ENCODE results near the gene SCNN1A. TPM values are rescaled to one million over a fixed set of nuclear protein-coding genes. Genes with fewer than 3 reads are reported as not detected.

SCNN1A gene
- total RNA-seq, 1 experiment from 2014 or later = 17.1 TPM

- no peak for DNase-seq (ENCODE audit: low read depth, low spot score)
- in situ Hi-C loops (cut with HindIII; ENCODE audit: low pct_unique_long_range_greater_than_20kb, low sequenced_read_pairs) = no loop called here
- TF ChIP-seq, protein P1, sequence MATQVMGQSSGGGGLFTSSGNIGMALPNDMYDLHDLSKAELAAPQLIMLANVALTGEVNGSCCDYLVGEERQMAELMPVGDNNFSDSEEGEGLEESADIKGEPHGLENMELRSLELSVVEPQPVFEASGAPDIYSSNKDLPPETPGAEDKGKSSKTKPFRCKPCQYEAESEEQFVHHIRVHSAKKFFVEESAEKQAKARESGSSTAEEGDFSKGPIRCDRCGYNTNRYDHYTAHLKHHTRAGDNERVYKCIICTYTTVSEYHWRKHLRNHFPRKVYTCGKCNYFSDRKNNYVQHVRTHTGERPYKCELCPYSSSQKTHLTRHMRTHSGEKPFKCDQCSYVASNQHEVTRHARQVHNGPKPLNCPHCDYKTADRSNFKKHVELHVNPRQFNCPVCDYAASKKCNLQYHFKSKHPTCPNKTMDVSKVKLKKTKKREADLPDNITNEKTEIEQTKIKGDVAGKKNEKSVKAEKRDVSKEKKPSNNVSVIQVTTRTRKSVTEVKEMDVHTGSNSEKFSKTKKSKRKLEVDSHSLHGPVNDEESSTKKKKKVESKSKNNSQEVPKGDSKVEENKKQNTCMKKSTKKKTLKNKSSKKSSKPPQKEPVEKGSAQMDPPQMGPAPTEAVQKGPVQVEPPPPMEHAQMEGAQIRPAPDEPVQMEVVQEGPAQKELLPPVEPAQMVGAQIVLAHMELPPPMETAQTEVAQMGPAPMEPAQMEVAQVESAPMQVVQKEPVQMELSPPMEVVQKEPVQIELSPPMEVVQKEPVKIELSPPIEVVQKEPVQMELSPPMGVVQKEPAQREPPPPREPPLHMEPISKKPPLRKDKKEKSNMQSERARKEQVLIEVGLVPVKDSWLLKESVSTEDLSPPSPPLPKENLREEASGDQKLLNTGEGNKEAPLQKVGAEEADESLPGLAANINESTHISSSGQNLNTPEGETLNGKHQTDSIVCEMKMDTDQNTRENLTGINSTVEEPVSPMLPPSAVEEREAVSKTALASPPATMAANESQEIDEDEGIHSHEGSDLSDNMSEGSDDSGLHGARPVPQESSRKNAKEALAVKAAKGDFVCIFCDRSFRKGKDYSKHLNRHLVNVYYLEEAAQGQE (IDR thresholded peaks at IDR 0.05; ENCODE audit: insufficient read depth in 1 of 2, low read depth in 2 of 2, low read length in 1 of 2) = no peak
- TF ChIP-seq CTCF (IDR thresholded peaks at IDR 0.05) (no peak), TCF7L2 (IDR thresholded peaks at IDR 0.05; ENCODE audit: low read depth, low read length) (no peak), SIN3A (IDR thresholded peaks at IDR 0.05; ENCODE audit: borderline replicate concordance, insufficient read depth, low read depth, low read length) (no peak), POLR2AphosphoS5 (IDR thresholded peaks at IDR 0.05; ENCODE audit: low read depth, low read length) (no peak)
- intact Hi-C loops (cut with micrococcal nuclease; ENCODE audit: unreplicated experiment) = no loop called here
- no TSS peak for BruUV-seq (replicated peaks)
- Histone ChIP-seq H3K27me3 (ENCODE audit: control insufficient read depth, insufficient read depth, low read length) (no peaks in the 10 kb centered on the region), H3K4me1 (ENCODE audit: control insufficient read depth, insufficient read depth, low read length) (no peaks in the 10 kb centered on the region), H3K36me3 (ENCODE audit: control insufficient read depth, insufficient read depth, low read length) (no peaks in the 10 kb centered on the region), H3K4me3 (ENCODE audit: low read depth in 2 of 2, low read length in 2 of 2) (no peak overlapping the region), H3K9me3 (ENCODE audit: control insufficient read depth, insufficient read depth, low read depth, low read length) (no peaks in the 10 kb centered on the region), H3K27ac (ENCODE audit: low read length) (no peak overlapping the region)
- ChIA-PET POLR2A (interaction anchor here (0.6 kb wide), 1 partner anchor 71 kb away, joined by 3 read pairs; no protein-coding TSS in a partner anchor), CTCF (interaction anchor here (0.6 kb wide), 1 partner anchor 267 kb away, joined by 3 read pairs; no protein-coding TSS in a partner anchor)
- no peak for ATAC-seq
Measured at GRCh38 chr12:6405963-6406362, 30.6 kb upstream of the SCNN1A start.

DNA sequence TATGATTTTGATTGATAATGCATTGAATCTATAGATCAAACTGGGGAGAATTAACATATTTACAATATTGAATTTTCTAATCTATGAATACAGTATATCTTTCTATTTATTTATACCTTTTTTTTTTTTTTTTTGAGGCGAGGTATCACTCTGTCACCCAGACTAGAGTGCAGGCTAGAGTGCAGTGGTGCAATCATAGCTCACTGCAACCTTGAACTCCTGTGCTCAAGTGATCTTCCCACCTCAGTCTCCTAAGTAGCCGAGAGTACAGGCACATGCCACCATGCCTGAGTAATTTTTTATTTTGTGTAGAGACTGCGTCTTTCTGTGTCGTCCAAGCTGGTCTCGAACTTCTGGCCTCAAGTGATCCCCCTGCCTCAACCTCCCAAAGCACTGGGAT lies 29.0 kb upstream of the SCNN1A start:
- TF ChIP-seq, protein P1 (IDR thresholded peaks at IDR 0.05; ENCODE audit: insufficient read depth in 1 of 2, low read depth in 2 of 2, low read length in 1 of 2) = no peak
- no peak for TF ChIP-seq SIN3A (IDR thresholded peaks at IDR 0.05; ENCODE audit: borderline replicate concordance, insufficient read depth, low read depth, low read length)
- TF ChIP-seq TCF7L2 (IDR thresholded peaks at IDR 0.05; ENCODE audit: low read depth, low read length) = no peak
- no peak for TF ChIP-seq CTCF (IDR thresholded peaks at IDR 0.05)
- no peak for TF ChIP-seq POLR2AphosphoS5 (IDR thresholded peaks at IDR 0.05; ENCODE audit: low read depth, low read length)
- no peaks in the 10 kb centered on the region for H3K9me3 ChIP-seq (ENCODE audit: control insufficient read depth, insufficient read depth, low read depth, low read length)
- no TSS peak for BruUV-seq (replicated peaks)
- H3K36me3 ChIP-seq (ENCODE audit: control insufficient read depth, insufficient read depth, low read length) = no peaks in the 10 kb centered on the region
- ATAC-seq = no peak
- H3K4me3 ChIP-seq (ENCODE audit: low read depth in 2 of 2, low read length in 2 of 2) = no peak overlapping the region
- no peaks in the 10 kb centered on the region for H3K27me3 ChIP-seq (ENCODE audit: control insufficient read depth, insufficient read depth, low read length)
- CTCF ChIA-PET = interaction anchor here (0.7 kb wide), 1 partner anchor 12 kb away, joined by 14 read pairs; no protein-coding TSS in a partner anchor
- intact Hi-C loops (cut with micrococcal nuclease; ENCODE audit: unreplicated experiment) (no loop called here), in situ Hi-C loops (cut with HindIII; ENCODE audit: low pct_unique_long_range_greater_than_20kb, low sequenced_read_pairs) (no loop called here)
- no peak overlapping the region for H3K27ac ChIP-seq (ENCODE audit: low read length)
- POLR2A ChIA-PET = no interaction called here
- no peaks in the 10 kb centered on the region for H3K4me1 ChIP-seq (ENCODE audit: control insufficient read depth, insufficient read depth, low read length)
- DNase-seq (ENCODE audit: low read depth, low spot score) = no peak
